GM10847 (cell line): ENCODE data around the gene LAMA3.

Source experiments
- POLR2A ChIP-seq: IDR thresholded peaks from 2 replicates; pipeline ENCODE4 v1.6.1; 2011; ENCODE audit not compliant: insufficient read length; ENCODE audit errors: extremely low read depth

Gene LAMA3

DNA sequence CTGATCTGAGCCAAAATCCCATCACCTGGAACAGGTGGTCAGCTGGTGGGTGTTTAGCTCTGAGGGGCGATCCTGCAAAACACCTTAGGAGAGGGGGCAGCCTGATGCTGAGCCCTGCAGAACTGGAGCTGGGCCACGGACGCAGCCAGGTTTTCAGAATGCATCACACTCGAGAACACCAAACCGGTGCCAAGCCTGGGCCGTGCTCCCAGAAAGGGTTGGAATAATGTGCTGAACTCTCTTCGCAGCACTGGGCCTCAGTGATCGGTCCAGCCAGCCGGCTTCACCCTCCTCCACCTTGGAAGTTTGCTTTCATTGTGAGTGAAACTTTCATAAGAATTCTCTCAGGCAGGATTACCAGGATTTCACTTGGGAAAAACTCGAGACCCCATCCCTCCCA, 268.8 kb downstream of the LAMA3 start:
- no peak for TF ChIP-seq POLR2A

DNA sequence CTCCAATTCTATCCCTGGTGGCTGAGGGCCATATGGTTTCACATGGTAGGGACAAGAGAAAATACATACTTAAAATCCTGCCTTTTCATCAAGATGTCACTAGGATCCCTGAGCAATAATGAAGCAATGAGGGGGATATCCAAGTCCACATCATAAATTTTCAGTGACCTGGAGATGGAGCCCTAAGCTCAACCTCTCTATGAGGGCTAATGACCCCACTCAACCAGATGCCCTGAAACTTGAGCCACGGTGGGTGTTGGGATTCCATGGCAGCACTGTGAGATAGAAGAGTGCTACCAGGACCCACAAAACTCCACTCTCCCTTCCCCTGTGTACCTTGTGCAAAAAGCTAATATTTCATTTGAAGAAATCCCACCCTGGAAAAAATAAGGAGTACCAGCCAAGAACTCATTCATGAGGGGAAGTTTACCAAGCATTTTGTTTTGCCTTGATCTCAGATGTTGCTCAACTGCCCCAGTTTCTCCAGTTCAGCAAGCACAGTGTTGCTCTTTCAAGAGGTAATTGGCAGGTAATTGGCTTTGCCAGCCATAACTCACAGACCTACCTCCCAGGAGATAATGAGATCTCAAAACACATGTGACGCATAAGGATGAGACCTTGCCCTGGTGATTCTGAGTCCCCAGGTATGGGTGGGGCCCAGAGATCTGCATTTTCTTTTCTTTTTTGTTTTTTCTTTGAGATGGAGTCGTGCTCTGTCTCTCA, 274.4 kb downstream of the LAMA3 start:
- no peak for TF ChIP-seq POLR2A

DNA sequence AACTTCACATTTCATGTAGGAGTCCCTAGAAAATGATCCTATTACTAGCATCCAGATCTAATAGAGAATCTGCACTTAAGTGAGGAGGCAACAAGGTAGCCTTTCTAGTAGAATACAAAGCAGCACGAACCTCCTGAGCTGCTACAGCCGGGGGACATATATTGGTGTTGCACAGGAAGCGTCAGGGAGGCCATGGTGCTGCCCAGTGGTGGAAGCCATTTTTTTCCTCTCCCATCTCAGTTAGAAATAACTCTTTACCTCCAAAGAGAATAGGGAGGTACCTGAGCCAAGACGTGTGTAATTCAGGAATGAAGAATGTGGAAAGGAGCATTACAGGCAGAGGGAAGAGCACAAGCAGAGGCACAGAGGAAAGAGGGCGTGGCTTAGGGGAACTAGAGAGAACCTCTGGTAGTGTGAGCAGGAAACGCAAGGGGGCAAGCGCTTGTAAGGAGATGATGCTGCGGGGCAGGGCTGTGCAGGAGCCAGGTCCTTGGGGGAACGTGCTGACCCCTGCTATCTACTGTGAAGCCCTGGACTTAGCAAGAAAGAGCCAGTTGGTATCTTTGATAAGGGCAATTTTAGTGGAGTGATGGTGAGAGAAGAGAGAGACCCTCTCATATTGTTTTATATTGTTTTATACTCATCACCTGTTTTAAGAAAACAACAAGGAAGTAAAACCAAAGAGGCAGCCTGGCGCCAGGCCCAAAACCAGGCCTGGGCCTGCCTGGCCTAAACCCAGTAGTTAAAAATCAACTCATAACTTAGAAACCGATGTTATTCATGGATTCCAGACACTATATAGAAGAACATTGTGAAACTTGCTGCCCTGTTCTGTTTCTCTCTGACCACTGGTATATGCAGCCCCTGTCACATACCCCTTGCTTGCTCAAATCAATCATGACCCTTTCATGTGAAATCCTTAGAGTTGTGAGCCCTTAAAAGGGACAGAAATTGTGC, 275.3 kb downstream of the LAMA3 start:
- TF ChIP-seq POLR2A: no peak

DNA sequence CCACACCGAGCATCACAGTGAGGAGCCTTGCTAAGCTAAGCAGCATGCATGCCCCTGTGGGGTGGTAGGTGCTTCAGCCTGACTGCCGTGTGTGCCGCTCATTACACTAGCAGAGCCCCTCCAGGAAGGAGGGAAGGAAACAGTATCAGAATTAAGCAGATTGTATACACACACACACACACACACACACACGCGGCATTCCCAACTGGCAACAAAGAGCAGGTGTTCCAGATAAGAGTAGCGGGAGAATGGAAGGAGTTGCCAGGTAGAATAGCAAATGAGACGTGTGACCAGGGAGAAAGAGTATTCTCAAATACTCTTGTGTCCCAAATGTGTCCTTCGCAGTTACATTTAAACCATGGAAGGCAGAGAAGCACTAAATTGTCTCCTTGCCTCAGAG, 277.7 kb downstream of the LAMA3 start:
- no peak for TF ChIP-seq POLR2A

DNA sequence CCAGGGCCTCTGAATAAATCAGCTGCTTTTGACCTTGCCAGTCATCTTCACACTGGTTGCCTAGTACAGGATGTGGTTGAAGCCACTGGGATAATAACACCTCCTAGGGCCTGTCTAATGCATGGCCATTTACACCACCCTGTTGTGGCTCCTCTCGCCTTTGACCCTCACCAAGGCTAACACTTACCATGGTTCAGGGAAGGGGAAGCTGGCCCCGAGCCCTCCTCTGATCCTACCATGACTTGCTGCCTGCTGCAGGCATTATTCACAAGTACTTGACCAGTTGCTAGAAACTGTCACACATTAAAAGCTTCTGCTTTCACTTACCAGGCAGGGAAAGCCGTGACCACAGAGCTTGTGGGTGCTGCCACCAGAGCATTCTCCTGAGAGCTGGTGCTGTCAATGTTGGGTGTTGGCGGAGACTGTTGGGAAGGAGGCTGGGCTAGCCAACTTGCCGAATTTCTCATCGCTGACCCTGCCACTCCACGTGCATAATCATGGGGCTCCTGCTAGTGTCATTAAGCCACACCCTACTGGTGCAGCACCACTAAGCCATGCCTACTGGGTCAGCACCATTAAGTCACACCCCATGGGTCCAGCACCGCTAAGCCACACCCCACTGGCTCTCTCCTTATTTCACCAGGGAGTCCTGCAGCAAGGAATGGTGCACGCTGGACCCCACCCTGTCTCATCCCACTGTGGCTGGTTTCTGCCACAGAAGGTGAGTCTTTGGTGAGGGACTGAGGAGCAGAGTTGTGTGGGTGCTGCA, 278.3 kb downstream of the LAMA3 start:
- no peak for TF ChIP-seq POLR2A

DNA sequence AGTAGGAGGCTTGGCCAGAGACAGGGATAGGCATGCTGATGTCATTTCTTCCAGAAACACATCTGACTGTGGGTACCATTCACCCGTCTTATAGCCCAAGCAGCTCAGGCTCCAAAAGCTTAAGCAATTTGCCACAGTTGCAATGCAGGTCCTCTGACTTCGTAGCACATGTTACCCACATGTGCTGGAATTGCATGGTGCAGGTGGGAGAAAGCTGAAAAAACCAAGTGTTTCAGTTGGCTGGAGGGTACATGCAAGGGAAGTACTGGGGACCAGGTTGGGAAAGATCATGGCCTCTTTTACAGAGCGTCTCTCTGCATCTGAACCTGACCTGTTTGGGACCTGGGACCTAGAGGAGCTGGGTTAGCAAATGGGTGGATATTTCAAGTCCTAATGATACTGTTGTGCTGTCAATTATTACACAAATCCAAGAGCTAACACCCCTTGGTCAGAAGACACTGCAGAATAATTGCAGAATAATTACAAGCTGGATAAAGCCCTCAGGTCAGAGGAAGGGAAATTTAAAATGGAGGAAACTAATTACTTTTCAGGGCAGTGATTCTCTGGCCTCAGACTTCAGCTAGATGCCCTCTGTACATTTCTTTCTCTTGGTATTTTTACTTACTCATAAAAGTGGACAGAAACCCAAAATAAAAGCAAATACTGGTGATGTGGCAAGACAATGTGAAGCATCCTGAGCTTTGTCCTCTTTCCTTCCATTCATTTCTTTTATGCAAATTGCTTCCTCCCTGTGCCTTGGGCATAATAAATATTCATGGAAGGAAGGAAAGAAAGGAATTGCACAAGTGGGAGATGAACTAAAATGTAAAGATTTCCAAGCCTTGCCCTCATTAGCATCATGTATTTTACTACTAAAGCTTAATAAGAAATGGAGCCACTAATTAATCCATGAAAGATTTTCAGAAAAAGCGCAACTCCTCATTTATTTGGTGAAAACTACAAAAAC, 279.7 kb downstream of the LAMA3 start:
- TF ChIP-seq POLR2A: no peak

DNA sequence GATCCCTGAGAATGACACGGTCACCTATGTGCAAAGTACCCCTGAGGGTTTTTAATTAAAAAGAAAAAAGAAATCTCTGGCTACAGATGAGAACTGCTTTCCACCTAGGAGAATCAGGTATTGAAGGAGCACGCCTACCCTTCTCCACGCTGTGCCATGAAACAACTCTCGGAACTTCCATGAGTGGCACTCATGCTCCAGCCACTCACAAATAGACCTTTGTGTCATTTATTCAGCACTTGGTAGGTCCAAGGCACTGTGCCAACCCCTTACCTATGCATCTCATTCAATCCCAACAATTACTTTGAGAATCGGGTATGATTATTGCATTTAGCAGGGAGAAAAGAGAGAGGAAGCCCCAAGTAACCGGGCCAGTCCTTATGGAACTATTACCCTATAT, 280.4 kb downstream of the LAMA3 start:
- no peak for TF ChIP-seq POLR2A

DNA sequence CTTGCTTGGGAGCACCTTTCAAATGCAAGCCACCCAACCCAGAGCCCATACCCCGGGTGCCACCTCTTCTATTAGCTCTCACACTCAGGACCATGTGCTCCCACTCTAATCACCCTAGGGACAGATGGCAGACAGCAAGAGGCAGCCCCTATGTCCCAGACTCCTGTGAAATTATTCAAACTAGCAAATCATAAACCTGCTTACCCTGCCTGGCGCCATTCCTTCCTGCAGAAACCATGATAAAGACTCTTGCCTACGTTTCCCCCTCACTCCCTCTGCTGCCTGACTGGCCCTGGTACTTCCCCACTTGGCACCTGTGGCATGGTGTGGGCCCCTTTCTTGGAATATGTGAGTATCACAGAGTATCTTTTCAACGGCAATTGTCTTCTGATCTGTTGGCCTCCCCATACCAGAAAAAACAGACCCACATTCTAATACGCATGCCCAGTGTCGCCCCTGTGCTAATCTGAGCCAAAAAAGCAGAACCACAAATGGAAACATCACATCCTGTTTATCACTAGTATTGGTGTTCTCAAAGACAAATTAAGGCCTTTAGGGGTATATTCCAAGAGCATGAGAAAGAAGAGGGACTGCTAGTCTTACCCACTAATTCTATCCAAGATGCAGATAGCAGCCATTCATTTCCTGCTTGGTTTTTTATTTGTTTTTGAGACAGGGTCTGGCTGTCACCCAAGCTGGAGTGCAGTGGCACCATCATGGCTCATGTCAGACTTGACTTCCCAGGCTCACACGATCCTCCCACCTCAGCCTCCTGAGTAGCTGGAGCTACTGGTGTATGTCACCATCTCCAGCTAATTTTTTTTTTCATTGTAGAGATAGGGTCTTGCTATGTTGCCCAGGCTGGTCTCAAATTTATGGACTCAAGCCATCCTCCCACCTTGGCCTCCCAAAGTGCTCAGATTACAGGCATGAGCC, 281.2 kb downstream of the LAMA3 start:
- TF ChIP-seq POLR2A: no peak

DNA sequence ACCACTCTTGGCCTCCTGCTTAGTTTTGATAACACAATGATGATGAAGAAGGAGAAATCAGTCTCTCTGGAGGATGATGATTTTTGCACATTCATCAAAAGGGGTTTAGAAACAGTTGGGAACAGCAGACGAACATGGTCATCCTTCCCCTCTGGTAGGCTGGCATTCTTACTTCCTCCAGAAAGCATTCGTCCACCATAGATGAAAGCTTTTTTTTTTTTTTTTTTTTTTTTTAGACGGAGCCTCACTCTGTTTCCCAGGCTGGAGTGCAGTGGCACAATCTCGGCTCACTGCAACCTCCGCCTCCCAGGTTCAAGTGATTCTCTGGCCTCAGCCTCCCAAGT, 281.8 kb downstream of the LAMA3 start:
- TF ChIP-seq POLR2A: no peak

DNA sequence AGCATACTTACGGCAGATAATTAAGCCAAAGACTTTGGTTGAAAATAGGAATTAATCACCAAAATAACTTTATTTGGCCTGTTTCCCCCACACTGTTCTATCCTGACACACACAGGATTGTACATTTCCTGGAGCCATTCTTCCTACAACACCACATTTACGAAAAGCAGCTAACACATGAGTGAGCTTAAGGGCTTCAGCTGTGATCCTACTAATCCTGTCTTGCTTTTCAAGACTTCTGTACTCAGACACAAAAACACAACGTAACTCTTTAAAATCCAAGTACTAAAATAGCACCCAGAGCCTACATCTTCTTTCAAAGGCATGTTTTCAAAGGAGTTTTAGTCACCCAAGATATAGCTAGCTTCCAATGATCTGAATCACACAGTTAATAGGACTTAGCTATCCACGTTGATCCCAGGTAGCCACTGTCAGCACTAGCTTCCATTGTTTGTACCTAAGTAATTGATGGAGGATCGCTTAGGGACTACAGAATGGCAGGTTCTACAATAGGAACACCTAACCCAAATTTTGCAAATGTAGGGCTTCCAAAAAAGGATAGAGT, 282.5 kb downstream of the LAMA3 start:
- TF ChIP-seq POLR2A: no peak

DNA sequence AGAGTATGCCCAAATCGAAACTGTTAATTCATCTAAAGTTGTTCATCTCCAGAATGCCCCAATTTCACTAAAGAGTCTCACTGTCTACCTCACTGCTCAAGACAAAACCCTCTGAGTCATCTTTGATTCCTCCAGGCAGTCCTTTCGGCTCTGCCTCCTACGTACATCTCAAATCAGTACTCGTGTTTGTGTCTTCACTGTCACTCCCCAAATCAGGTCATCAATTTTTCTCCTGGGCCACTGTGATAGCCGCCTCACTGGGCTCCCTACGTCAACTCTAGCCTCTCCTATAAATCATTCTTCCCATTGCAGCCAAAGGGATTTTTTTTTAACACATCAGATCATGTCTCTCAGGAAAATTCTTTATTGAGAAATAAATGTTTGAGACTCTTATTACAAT, 283.2 kb downstream of the LAMA3 start:
- no peak for TF ChIP-seq POLR2A

DNA sequence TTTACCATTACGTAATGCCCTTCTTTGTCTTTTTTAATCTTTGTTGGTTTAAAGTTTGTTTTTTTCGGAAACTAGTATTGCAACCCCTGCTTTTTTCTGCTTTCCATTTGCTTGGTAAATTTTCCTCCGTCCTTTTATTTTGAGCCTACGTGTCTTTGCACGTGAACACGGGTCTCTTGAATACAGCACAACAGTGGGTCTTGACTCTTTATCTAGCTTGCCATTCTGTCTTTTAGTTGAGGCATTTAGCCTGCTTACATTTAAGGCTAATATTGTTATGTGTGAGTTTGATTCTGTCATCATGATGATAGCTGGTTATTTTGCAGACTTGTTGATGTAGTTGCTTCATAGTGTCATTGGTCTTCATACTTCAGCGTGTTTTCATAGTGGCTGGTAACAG, 287.9 kb downstream of the LAMA3 start:
- TF ChIP-seq POLR2A: no peak

DNA sequence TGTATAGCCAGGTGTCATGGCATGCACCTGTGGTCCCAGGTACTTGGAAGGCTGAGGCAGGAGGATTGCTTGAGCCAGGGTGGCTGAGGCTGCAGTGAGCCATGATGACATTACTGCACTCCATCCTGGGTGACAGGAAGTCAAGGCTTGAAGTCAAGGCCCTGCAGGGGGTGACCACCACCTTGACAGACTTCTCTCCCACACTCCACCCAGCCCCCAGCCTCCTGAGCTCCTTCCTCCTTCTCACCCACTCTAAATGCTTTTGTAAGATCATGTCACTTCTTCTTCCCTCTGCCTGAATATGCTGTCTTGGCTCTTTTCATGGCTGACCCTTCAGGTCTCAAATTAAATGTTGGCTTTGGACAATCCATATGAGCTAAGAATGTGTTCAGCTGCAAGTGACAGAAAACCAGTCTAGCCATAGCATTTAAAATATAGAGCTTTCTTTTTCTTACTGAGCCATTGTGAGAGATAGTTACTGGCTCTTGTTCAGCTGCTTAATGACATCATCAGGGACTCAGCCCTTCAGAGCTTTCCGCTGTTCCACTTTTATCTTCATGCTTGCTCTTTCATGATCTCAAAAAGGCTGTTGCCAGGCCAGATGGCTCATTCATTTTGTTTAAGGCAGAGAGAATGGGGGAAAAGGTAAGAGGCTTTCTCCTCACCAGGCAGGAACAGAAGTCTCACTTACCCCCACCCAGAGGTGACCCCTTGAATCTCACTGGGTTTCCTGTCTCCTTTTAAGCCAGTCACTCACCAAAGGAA, 288.6 kb downstream of the LAMA3 start:
- TF ChIP-seq POLR2A: no peak
